ENCODE measurements around the gene ERMARD.

ERMARD gene

GRCh38 chr6:169791721-169792131, 40.3 kb downstream of the ERMARD start:
- no peak for DNase-seq (ENCODE audit: low spot score)
- TF ChIP-seq, protein P1, sequence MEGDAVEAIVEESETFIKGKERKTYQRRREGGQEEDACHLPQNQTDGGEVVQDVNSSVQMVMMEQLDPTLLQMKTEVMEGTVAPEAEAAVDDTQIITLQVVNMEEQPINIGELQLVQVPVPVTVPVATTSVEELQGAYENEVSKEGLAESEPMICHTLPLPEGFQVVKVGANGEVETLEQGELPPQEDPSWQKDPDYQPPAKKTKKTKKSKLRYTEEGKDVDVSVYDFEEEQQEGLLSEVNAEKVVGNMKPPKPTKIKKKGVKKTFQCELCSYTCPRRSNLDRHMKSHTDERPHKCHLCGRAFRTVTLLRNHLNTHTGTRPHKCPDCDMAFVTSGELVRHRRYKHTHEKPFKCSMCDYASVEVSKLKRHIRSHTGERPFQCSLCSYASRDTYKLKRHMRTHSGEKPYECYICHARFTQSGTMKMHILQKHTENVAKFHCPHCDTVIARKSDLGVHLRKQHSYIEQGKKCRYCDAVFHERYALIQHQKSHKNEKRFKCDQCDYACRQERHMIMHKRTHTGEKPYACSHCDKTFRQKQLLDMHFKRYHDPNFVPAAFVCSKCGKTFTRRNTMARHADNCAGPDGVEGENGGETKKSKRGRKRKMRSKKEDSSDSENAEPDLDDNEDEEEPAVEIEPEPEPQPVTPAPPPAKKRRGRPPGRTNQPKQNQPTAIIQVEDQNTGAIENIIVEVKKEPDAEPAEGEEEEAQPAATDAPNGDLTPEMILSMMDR (IDR thresholded peaks at IDR 0.05; ENCODE audit: extremely low read depth, insufficient read depth, missing control alignments) = no peak
- in situ Hi-C loops (cut with MboI; ENCODE audit: low pct_unique_long_range_greater_than_20kb, low sequenced_read_pairs, unreplicated experiment) = no loop called here

DNA sequence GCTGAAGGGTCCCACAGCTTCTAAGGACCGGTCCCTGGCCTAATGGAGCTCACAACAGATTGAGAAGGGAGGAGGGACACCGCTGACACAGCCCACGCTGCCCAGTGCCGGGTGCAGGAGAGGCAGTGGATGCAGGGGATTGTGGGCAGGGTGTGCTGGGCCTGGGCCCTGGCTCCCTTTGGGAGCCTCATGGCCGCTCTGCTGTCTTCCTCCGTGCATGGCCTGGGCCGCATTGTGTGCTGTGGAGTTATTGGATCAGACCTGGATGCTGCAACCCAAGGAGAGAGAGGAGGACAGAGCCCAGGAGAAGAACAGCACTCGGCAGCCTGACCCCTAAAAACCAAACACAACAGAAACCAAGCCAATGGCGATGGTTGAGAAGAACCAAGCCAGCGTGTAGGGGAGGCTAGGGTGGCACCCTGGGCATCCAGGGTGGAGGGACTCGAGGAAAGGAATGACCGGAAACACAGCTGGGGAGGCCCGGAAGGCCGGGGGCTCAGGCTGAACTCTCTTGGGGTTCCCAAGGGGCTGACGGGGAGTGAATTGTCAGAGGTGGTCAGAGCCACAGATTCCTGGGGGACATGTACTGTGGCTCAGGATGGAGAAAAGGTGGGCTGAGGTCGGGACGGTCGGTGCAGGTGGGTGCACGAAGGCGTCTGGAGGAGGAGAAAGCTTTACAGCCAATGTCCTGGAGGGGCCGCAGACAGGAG, 41.0 kb downstream of the ERMARD start:
- TF ChIP-seq, protein P1 (IDR thresholded peaks at IDR 0.05; ENCODE audit: extremely low read depth, insufficient read depth, missing control alignments) = no peak
- DNase-seq (ENCODE audit: low spot score) = no peak
- in situ Hi-C loops (cut with MboI; ENCODE audit: low pct_unique_long_range_greater_than_20kb, low sequenced_read_pairs, unreplicated experiment) = no loop called here

DNA sequence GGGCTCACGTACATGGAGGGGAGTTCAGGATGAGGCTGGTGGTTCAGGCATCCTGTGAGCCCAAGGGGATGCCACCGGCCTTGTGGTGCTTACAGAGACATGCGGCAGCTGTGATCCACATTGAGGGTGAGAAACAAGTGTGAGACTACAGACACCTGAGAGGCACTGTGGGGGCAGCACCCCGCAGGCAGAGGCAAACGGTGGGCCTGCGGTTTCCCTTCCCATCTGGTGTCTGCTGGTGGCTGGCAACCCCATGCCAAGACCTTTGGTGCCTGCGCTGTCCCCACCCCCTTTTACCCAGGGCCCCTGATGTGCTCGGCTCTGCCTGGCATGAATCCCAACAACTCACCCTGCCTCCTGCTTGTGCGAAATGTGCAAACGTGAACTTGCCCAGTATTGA, 42.0 kb downstream of the ERMARD start:
- in situ Hi-C loops (cut with MboI; ENCODE audit: low pct_unique_long_range_greater_than_20kb, low sequenced_read_pairs, unreplicated experiment) = no loop called here
- TF ChIP-seq, protein P1 (IDR thresholded peaks at IDR 0.05; ENCODE audit: extremely low read depth, insufficient read depth, missing control alignments) = no peak
- DNase-seq (ENCODE audit: low spot score) = no peak

GRCh38 chr6:169794317-169795055, 43.1 kb downstream of the ERMARD start:
- TF ChIP-seq, protein P1 (IDR thresholded peaks at IDR 0.05; ENCODE audit: extremely low read depth, insufficient read depth, missing control alignments) = no peak
- no peak for DNase-seq (ENCODE audit: low spot score)
- in situ Hi-C loops (cut with MboI; ENCODE audit: low pct_unique_long_range_greater_than_20kb, low sequenced_read_pairs, unreplicated experiment) = no loop called here

DNA sequence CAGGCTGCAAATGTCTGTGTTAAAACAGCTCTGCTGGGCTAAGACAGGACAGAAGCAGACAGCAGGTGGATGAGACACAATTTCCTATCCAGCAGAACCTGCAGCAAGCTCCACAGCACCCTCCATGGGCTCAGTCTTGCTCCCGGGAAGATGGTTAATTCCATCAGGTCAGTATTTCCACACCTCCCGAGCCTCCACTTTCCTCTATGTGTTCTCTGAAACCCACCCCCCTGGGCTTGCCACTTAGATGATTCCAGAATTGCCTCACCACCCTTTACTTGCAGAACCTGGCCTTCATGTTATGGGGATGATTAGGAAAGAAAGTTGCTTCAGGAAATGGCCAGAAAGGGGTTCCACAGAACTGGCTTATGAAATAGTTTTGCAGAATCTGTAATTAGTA, 43.8 kb downstream of the ERMARD start:
- no peak for DNase-seq (ENCODE audit: low spot score)
- in situ Hi-C loops (cut with MboI; ENCODE audit: low pct_unique_long_range_greater_than_20kb, low sequenced_read_pairs, unreplicated experiment) = no loop called here
- TF ChIP-seq, protein P1 (IDR thresholded peaks at IDR 0.05; ENCODE audit: extremely low read depth, insufficient read depth, missing control alignments) = no peak

- in situ Hi-C loops (cut with MboI; ENCODE audit: low pct_unique_long_range_greater_than_20kb, low sequenced_read_pairs, unreplicated experiment) = no loop called here
- TF ChIP-seq, protein P1 (IDR thresholded peaks at IDR 0.05; ENCODE audit: extremely low read depth, insufficient read depth, missing control alignments) = no peak
- no peak for DNase-seq (ENCODE audit: low spot score)
These were observed 47.5 kb downstream of the ERMARD start for GRCh38 chr6:169798764-169799473.
